NCI-H1436 treated with DMSO at 0.1 percent for 48 hours (cell line): ENCODE results near the gene MS4A10.
"Not testable (repeated sequence)": the region's sequence is repeated elsewhere in the genome, so short reads cannot be mapped to it uniquely, and the experiment has no call there.

Experiments used
- DNase-seq: peaks from one replicate; lab custom pipeline; 2025; lab: John Stamatoyannopoulos, UW

MS4A10 gene

GRCh38 chr11:60788401-60789125, 3.4 kb downstream of the MS4A10 start:
- DNase-seq: no peak

DNA sequence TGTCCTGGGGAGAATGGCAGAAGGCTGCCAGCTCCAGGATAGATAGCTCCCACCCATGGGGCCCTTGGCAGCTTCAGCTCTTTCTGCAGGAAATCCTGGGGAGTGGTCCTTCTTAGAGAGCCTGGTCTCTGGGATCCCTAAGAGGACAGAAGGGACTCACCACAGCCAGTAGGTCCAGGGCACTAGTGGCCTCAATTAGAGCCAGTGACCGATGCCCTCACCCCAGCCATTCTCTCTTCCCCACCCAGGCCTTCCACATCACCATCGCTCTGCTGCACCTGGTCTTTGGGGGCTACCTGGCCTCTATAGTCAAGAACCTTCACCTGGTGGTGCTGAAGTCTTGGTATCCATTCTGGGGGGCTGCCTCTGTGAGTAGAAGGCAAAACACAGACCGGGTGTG, 5.6 kb downstream of the MS4A10 start:
- DNase-seq: no peak

GRCh38 chr11:60791153-60791933, 6.2 kb downstream of the MS4A10 start:
- DNase-seq: no peak

- no peak for DNase-seq
Measured at GRCh38 chr11:60792521-60792920, 7.4 kb downstream of the MS4A10 start.

DNA sequence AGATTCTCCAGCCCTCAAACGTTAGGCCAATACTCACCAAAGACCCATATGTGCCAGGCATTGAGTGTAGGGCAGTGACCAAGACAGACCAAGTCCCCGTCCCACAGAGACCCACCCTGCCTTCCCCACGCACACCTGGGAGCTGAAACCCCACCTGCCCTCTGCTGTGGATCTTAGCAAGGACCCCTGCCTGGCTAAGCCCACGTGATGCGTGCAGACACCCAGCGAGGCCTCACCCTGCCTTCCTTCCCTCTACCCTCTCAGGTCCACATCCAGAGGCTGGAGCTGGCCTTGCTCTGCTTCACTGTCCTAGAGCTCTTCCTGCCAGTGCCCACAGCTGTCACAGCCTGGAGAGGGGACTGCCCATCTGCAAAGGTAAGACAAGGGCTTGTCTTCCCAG, 10.2 kb downstream of the MS4A10 start:
- DNase-seq: no peak

DNA sequence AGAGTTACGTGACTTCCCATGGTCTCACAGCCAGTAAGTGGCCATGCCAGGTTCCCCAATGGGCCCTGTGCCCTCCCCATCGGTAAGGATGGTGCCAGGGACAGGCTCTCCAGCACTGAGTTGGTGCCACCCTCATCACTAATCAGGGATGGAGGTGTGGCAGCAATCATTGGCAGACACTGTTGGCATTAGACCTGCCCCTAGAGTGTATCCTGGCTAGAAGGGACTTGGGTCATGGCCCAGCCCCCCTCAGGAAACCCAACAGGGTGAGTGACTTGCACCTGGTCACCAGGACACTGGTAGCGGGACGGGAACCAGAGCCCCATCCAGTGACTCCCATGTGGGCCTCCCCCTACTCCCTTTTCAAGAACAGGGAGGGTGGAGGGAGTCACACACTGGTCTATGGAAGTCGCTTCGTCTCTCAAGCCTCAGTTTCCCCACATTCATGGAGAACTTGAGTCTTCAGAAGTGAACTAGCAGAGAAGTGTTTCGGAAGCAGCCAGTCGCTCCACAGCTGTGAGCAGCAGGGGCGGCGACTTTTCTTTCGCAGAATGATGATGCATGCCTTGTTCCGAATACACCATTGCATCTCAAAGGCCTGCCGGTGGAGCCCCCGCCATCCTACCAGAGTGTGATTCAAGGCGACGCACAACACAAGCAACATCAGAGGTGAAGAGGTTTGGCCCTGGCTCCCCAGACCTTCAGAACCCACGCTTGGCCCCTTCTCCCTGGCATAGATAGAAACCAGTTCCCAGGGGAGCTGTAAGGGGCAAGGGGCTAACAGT, 12.9 kb downstream of the MS4A10 start:
- DNase-seq: no peak

GRCh38 chr11:60798631-60799030, 13.5 kb downstream of the MS4A10 start:
- DNase-seq: no peak

DNA sequence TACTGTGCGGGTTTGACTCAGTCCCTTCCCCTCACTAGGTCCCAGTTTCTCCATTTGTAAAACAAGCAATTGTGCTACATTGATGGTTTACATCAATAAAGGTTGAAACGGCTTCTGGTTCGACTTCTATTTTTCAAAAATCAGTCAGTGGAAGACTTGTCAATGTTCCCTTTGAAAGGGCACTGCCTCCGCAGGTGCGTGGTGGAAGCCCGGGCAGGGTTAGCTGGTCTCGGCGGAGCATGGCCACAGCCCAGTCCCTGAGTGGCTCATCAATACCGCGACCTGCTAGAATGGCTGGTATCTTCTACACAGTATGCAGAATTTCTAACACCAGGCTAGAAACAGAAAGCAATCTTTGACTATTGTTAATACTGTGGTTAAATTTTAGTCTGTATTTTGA, 16.1 kb downstream of the MS4A10 start:
- no peak for DNase-seq

DNA sequence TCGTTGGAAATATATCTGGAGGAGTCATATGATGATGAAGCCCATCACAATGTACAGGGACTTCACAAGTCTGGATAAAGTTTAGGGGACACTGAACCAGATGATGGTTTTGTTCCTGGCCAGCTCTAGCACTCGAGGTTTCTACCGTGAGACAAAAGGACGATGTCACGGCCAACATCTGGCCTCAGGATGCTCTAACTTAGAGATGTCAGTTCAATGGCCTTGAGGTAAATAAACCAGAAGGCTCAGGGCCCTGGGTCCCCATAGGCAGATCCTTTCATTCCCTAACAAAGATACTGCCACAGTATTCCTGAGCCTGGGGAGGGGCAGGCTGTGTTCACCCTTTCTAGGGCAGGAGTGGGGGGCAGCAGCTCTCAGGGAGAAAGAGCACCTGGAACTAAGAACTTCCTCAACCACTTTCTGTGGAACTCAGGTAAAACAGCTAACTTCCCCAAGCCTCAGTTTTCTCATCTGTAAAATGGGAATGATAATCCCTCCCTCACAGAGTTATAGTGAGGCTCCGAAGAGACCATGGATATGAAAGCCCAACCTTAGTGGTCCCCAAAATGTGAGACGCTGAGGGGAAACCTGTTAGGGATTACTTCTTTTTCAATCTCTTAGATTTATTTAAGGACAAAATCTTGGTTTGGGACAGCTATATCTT, 18.3 kb downstream of the MS4A10 start:
- DNase-seq: no peak

DNA sequence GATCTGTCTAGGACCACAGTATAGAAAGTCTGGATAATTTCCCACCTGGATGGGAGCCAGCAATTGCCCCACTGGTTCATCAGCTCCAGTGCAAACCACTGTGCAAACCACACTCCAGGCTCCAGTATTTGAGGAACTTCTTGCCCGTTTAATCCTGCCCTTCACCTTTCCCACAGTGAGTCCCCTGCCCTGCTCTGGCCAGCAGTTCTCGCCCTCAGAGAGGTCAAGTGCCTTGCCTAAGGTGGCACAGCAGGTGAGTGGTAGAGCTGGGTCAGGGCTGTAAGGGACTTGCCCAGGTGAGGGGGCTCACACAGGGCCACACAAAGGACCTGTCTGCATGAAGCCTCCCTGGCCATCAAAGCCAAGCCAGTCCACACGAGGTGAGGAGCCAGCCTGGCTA, 24.1 kb downstream of the MS4A10 start:
- no peak for DNase-seq

GRCh38 chr11:60809691-60810090, 24.6 kb downstream of the MS4A10 start:
- DNase-seq: no peak

GRCh38 chr11:60810151-60810550, 25.0 kb downstream of the MS4A10 start:
- DNase-seq: no peak

- no peak for DNase-seq
Measured at GRCh38 chr11:60810569-60810968, 25.4 kb downstream of the MS4A10 start.

- no peak for DNase-seq
Measured at GRCh38 chr11:60813324-60813723, 28.2 kb downstream of the MS4A10 start.

DNA sequence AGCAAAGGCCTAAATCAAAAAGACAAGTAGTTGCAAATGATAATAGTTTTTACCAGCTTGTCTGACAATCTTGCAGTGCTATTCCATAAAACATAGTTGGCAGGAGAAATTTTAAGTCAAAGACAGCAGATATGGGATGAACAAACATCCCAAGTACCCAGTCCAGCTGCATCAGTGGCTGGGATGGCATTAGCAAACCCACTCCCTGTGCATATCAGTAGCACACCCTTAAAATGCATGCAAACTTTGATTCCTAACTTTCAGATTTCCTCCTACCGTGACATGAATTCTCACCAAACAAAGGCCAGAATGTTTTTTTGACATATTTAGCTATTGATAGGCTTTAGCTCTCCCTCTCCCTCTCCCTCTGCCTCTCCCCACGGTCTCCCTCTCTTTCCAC, 29.0 kb downstream of the MS4A10 start:
- DNase-seq: no peak

DNA sequence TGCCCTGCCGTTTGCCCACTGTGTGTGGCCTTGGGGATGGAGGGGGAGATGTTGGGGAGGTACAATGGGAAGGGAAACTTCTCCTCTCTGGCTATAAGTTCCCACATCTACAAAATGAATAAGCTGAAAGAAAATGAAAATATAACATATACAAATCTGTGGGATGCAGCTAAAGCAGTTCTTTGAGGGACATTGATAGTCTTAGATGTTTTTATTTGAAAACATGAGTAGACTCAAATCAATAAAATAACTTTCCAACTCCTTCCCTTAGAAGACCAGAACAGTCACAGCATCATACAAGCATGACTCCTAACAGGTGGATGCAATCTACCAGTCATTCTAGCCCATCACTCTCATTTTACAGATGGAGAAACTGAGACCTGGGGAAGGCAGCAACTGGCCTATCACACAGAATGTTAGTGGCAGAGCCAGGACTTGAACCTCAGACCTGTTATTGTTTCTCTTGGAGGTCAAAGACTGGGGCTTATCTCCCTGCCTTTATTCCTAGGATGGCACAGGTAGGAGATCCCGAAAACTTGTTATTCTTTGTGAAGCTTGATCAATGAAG, 31.5 kb downstream of the MS4A10 start:
- DNase-seq: no peak

DNA sequence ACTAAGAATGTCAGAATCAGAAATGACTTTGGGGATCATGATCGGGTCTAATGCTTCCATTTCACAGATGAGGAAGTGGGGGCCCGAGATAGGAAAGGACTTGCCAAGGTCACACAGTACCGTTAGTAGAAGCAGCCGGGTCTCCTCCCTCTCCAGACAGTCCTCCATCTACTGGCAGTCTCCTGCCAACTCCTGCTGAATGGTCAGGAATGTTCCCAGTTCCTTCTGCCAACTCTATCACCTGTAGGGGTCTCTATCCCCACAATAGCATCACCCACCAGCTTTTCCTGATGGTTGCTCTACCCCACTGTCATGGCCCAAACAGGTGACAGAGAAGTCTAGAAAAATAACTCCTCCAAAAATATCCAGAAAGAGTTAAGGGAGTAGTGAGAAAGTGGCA, 32.9 kb downstream of the MS4A10 start:
- DNase-seq: no peak

- DNase-seq: no peak
Measured at GRCh38 chr11:60821827-60822599, 36.9 kb downstream of the MS4A10 start.

- not testable (repeated sequence) for DNase-seq
Measured at GRCh38 chr11:60823745-60824306, 38.7 kb downstream of the MS4A10 start.

GRCh38 chr11:60825118-60825517, 40.0 kb downstream of the MS4A10 start:
- no peak for DNase-seq

DNA sequence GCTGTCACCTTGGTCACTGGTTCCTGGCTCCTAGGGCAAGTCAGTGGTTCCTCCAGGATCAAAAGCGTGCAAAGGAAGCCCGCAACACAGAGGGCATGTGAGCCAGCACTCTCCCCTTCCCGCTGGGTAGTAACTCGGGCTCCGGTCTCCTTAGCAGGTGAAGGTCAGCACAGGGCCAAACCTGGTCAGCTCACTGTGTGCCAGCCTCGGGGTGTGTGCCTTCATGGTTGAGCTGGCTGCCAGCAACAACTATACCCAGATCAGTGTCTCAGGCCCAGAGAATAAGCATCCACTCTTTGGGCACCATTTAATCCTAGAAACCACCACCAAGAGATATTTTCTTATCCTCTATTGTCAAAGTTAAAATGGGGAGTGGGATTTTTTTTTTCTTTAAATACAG, 40.7 kb downstream of the MS4A10 start:
- DNase-seq: no peak
